ENCODE results near the gene RAB3GAP1.
"Not testable (repeated sequence)": the region's sequence is repeated elsewhere in the genome, so short reads cannot be mapped to it uniquely, and the experiment has no call there.

Gene RAB3GAP1

GRCh38 chr2:135086222-135086621 lies 34.1 kb downstream of the RAB3GAP1 start:
- Mint-ChIP-seq H3K27me3 (no peaks in the 10 kb centered on the region), H3K27ac (no peak overlapping the region), H3K4me3 (no peak overlapping the region), H3K4me1 (peaks cover 28% of the 10 kb centered on the region), H3K9me3 (peaks cover 0 to 15% of the 10 kb centered on the region in 2 donors)
- peak; percentile 74 for ATAC-seq
- no peak for DNase-seq

- not testable (repeated sequence) for H3K27ac Mint-ChIP-seq, ATAC-seq, H3K4me3 Mint-ChIP-seq, DNase-seq, H3K27me3 Mint-ChIP-seq
- Mint-ChIP-seq H3K9me3 (peaks cover 0 to 15% of the 10 kb centered on the region in 2 donors), H3K4me1 (peaks cover 20% of the 10 kb centered on the region)
These were observed 37.5 kb downstream of the RAB3GAP1 start for GRCh38 chr2:135089597-135089996.

GRCh38 chr2:135091681-135092080 lies 39.6 kb downstream of the RAB3GAP1 start:
- Mint-ChIP-seq H3K27me3 (no peaks in the 10 kb centered on the region), H3K27ac (no peak overlapping the region), H3K9me3 (peaks cover 0 to 10% of the 10 kb centered on the region in 2 donors), H3K4me1 (peaks cover 16% of the 10 kb centered on the region), H3K4me3 (no peak overlapping the region)
- no peak for DNase-seq
- no peak for ATAC-seq

GRCh38 chr2:135093193-135093592 lies 41.1 kb downstream of the RAB3GAP1 start:
- DNase-seq (no peak), ATAC-seq (no peak)
- Mint-ChIP-seq H3K9me3 (peaks cover 0 to 6% of the 10 kb centered on the region in 2 donors), H3K27me3 (no peaks in the 10 kb centered on the region), H3K4me1 (peaks cover 14% of the 10 kb centered on the region), H3K27ac (peak overlapping the region in 1 of 2 donors; percentile 35), H3K4me3 (no peak overlapping the region)

GRCh38 chr2:135093670-135094330 lies 41.7 kb downstream of the RAB3GAP1 start:
- Mint-ChIP-seq H3K27ac (no peak overlapping the region), H3K4me1 (peaks cover 15% of the 10 kb centered on the region), H3K4me3 (no peak overlapping the region), H3K27me3 (no peaks in the 10 kb centered on the region), H3K9me3 (peaks cover 0 to 5% of the 10 kb centered on the region in 2 donors)
- no peak for DNase-seq
- no peak for ATAC-seq

- peak overlapping the region in 1 of 2 donors; percentile 57 for H3K27ac Mint-ChIP-seq
- no peak overlapping the region for H3K4me3 Mint-ChIP-seq
- H3K27me3 Mint-ChIP-seq = no peaks in the 10 kb centered on the region
- H3K9me3 Mint-ChIP-seq = no peaks in the 10 kb centered on the region
- H3K4me1 Mint-ChIP-seq = peaks cover 15% of the 10 kb centered on the region
- no peak for ATAC-seq
- DNase-seq = no peak
These were observed 42.4 kb downstream of the RAB3GAP1 start for GRCh38 chr2:135094508-135094907.

GRCh38 chr2:135095591-135095990 lies 43.5 kb downstream of the RAB3GAP1 start:
- Mint-ChIP-seq H3K27me3 (no peaks in the 10 kb centered on the region), H3K27ac (no peak overlapping the region), H3K4me3 (no peak overlapping the region), H3K4me1 (peaks cover 22% of the 10 kb centered on the region), H3K9me3 (no peaks in the 10 kb centered on the region)
- ATAC-seq = no peak
- DNase-seq = no peak

GRCh38 chr2:135096665-135097446 lies 44.8 kb downstream of the RAB3GAP1 start:
- ATAC-seq (no peak), DNase-seq (no peak)
- Mint-ChIP-seq H3K27ac (no peak overlapping the region), H3K27me3 (no peaks in the 10 kb centered on the region), H3K4me3 (no peak overlapping the region), H3K9me3 (no peaks in the 10 kb centered on the region), H3K4me1 (peaks cover 27% of the 10 kb centered on the region)

GRCh38 chr2:135097532-135098231 lies 45.6 kb downstream of the RAB3GAP1 start:
- DNase-seq = no peak
- no peaks in the 10 kb centered on the region for H3K9me3 Mint-ChIP-seq
- ATAC-seq = no peak
- no peak overlapping the region for H3K4me3 Mint-ChIP-seq
- peaks cover 27% of the 10 kb centered on the region for H3K4me1 Mint-ChIP-seq
- H3K27me3 Mint-ChIP-seq = no peaks in the 10 kb centered on the region
- peak overlapping the region in 1 of 2 donors; percentile 15 for H3K27ac Mint-ChIP-seq

GRCh38 chr2:135099802-135100483 lies 47.9 kb downstream of the RAB3GAP1 start:
- no peak for ATAC-seq
- peak overlapping the region; percentile 77 to 80 for H3K27ac Mint-ChIP-seq
- H3K4me1 Mint-ChIP-seq = peaks cover 38% of the 10 kb centered on the region
- DNase-seq = no peak
- H3K4me3 Mint-ChIP-seq = peak overlapping the region; percentile 36 to 37
- peaks cover 6 to 9% of the 10 kb centered on the region in 2 donors for H3K9me3 Mint-ChIP-seq
- no peaks in the 10 kb centered on the region for H3K27me3 Mint-ChIP-seq

GRCh38 chr2:135103843-135104242 lies 51.8 kb downstream of the RAB3GAP1 start:
- Mint-ChIP-seq H3K9me3 (peaks cover 6 to 16% of the 10 kb centered on the region in 2 donors), H3K27me3 (no peaks in the 10 kb centered on the region), H3K4me3 (peak overlapping the region in 1 of 2 donors; percentile 1), H3K4me1 (peaks cover 23% of the 10 kb centered on the region), H3K27ac (peak overlapping the region in 1 of 2 donors; percentile 50)
- ATAC-seq (no peak), DNase-seq (no peak)

- not testable (repeated sequence) for H3K4me3 Mint-ChIP-seq, H3K27ac Mint-ChIP-seq, H3K27me3 Mint-ChIP-seq, ATAC-seq, DNase-seq
- Mint-ChIP-seq H3K4me1 (peaks cover 15% of the 10 kb centered on the region), H3K9me3 (peaks cover 6 to 16% of the 10 kb centered on the region in 2 donors)
These were observed 53.6 kb downstream of the RAB3GAP1 start for GRCh38 chr2:135105513-135106316.

- H3K27me3 Mint-ChIP-seq = no peaks in the 10 kb centered on the region
- DNase-seq (no peak), ATAC-seq (no peak)
- no peaks in the 10 kb centered on the region for H3K9me3 Mint-ChIP-seq
- no peak overlapping the region for H3K27ac Mint-ChIP-seq
- no peak overlapping the region for H3K4me3 Mint-ChIP-seq
- H3K4me1 Mint-ChIP-seq = no peaks in the 10 kb centered on the region
These were observed 61.2 kb downstream of the RAB3GAP1 start for GRCh38 chr2:135113322-135113721.

- peak overlapping the region in 1 of 2 donors; percentile 56 for H3K27ac Mint-ChIP-seq
- no peaks in the 10 kb centered on the region for H3K9me3 Mint-ChIP-seq
- H3K4me1 Mint-ChIP-seq = no peaks in the 10 kb centered on the region
These were observed 67.5 kb downstream of the RAB3GAP1 start for GRCh38 chr2:135119582-135119981.

More at GRCh38 chr2:135119582-135119981, 67.5 kb downstream of the RAB3GAP1 start:
- DNase-seq (no peak), ATAC-seq (no peak)
- no peak overlapping the region for H3K4me3 Mint-ChIP-seq
- H3K27me3 Mint-ChIP-seq = no peaks in the 10 kb centered on the region
